Osteoblast (primary cell): ENCODE measurements around the gene KCNK1. TPM values are rescaled to one million over a fixed set of nuclear protein-coding genes. Genes with fewer than 3 reads are reported as not detected.

Source experiments
- DNase-seq: peaks from one replicate; pipeline ENCODE4 v3.0.0; 2011; ENCODE audit warnings: low spot score, mixed read lengths; ENCODE audit not compliant: insufficient read length; ENCODE audit errors: missing footprints
- H2AFZ ChIP-seq: 2 replicates; pipeline ENCODE4 v1.6.0; 2011; ENCODE audit warnings: mild to moderate bottlenecking, low read length
- H3K27ac ChIP-seq: 2 replicates; pipeline ENCODE4 v1.5.1; 2011; ENCODE audit warnings: mild to moderate bottlenecking, low read depth, low read length, moderate library complexity
- H3K27me3 ChIP-seq: 2 replicates; pipeline ENCODE4 v1.6.0; 2012; ENCODE audit warnings: mild to moderate bottlenecking, control low read depth, inconsistent platforms, low read length, moderate library complexity; ENCODE audit not compliant: insufficient read depth
- H3K36me3 ChIP-seq: 2 replicates; pipeline ENCODE4 v1.5.1; 2011; ENCODE audit warnings: mild to moderate bottlenecking, low read length, control low read depth, moderate library complexity; ENCODE audit not compliant: insufficient read depth
- H3K4me1 ChIP-seq: 2 replicates; pipeline ENCODE4 v1.5.1; 2011; ENCODE audit warnings: mild to moderate bottlenecking, low read length, control low read depth, moderate library complexity; ENCODE audit not compliant: insufficient read depth
- H3K4me2 ChIP-seq: 2 replicates; pipeline ENCODE4 v1.6.0; 2011; ENCODE audit warnings: mild to moderate bottlenecking, low read length; ENCODE audit not compliant: insufficient read depth
- H3K4me3 ChIP-seq: fragments of 200-600 bp; sonication (generic); 3 replicates; pipeline ENCODE4 v1.5.1; 2012; ENCODE audit warnings: mild to moderate bottlenecking, low read length, inconsistent platforms; ENCODE audit not compliant: insufficient read depth
- H3K79me2 ChIP-seq: 2 replicates; pipeline ENCODE4 v1.6.0; 2012; ENCODE audit warnings: mild to moderate bottlenecking, low read length, control low read depth, inconsistent platforms; ENCODE audit not compliant: insufficient read depth
- H3K9me3 ChIP-seq: 2 replicates; pipeline ENCODE4 v1.5.1; 2011; ENCODE audit warnings: low read depth, low read length, control low read depth
- H4K20me1 ChIP-seq: 2 replicates; pipeline ENCODE4 v1.6.0; 2012; ENCODE audit warnings: mild to moderate bottlenecking, low read length, control low read depth; ENCODE audit not compliant: insufficient read depth
- CTCF ChIP-seq: IDR thresholded peaks from 2 replicates; pipeline ENCODE4 v1.5.1; 2011; ENCODE audit warnings: mild to moderate bottlenecking, low read depth, low read length, moderate library complexity; ENCODE audit errors: extremely low read depth
- total RNA-seq: library from RNA; depleted of rRNA; stranded (reverse); fragments of >200 nt; gene quantifications from 2 replicates; pipeline ENCODE4 v1.2.3, GENCODE V29; 2012

The KCNK1 gene
- total RNA-seq, 1 donor = 3.6 TPM

- H3K4me2 ChIP-seq = no peak overlapping the region
- no peaks in the 10 kb centered on the region for H3K79me2 ChIP-seq
- H3K27me3 ChIP-seq = no peaks in the 10 kb centered on the region
These were observed 13.9 kb downstream of the KCNK1 start for GRCh38 chr1:233627823-233628222.

DNA sequence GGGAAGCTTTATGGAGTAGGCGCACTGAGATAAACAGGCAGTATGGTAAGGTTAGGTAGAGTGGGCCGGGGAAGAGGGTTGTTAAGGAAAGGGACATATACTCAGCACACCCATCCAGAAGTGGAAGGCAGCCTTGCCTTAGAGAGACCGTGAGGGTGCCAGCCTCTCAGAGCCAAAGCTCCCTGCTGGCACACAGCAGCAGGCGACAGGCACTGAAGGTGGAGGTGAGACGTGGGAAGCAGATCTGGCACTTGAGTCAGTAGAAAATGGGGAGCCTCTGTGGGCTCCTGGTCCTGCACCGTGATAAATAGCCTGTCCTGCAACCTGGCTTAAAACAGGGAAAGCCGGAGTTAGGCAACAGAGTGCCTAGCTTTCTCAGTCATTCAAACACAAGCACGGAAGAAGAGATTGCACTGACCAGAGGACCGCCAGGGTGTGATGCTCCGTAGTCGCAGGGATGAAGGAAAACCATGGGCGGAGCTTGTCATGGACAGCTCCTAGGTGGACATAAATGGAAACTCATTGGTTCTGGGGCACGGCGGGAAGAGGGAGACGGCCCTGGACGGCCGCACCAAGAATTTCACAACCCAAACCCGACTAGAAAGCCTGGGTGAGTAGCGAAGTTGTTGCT, 15.5 kb downstream of the KCNK1 start:
- H3K27ac ChIP-seq = no peak overlapping the region
- H3K79me2 ChIP-seq = no peaks in the 10 kb centered on the region
- no peaks in the 10 kb centered on the region for H4K20me1 ChIP-seq
- H3K4me1 ChIP-seq = no peaks in the 10 kb centered on the region
- TF ChIP-seq CTCF = no peak
- no peaks in the 10 kb centered on the region for H3K9me3 ChIP-seq
- no peaks in the 10 kb centered on the region for H3K36me3 ChIP-seq
- no peak overlapping the region for H3K4me3 ChIP-seq
- H2AFZ ChIP-seq = no peak overlapping the region
- no peak overlapping the region for H3K4me2 ChIP-seq
- DNase-seq = no peak
- no peaks in the 10 kb centered on the region for H3K27me3 ChIP-seq

More at GRCh38 chr1:233627823-233628222, 13.9 kb downstream of the KCNK1 start:
- no peak overlapping the region for H2AFZ ChIP-seq
- no peaks in the 10 kb centered on the region for H3K36me3 ChIP-seq
- no peak for TF ChIP-seq CTCF
- H3K4me3 ChIP-seq = no peak overlapping the region
- H4K20me1 ChIP-seq = no peaks in the 10 kb centered on the region
- DNase-seq = no peak
- no peak overlapping the region for H3K27ac ChIP-seq
- no peaks in the 10 kb centered on the region for H3K4me1 ChIP-seq
- no peaks in the 10 kb centered on the region for H3K9me3 ChIP-seq

DNA sequence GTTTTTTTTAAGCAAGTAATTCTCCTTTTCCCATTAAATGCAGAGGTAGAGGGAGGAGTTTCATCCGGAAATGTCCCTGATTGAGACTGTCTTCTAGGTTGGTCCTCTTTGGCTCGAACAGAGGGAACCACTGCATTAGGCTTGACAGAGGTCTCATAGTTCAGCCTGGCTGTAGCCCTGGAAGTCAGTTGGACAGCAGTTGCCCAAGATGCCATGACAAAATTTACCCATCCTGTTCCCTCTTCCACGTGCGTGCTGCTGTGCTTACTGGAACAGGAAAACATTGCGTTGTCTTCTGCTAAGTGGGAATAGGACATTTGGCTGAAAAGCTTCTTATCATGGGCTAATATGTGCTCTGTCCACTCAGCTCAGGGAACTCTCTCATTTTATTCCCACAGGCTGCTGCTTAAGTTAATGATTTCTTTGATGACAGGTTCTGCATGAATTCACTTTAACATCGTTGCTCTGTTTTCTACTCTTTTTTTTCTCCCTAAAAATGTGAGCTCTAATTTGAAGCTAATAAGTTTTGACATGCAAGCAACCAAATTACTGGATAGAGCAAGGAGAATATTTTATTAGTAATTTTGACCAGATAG, 18.0 kb downstream of the KCNK1 start:
- H2AFZ ChIP-seq = no peak overlapping the region
- no peak overlapping the region for H3K4me2 ChIP-seq
- H3K27me3 ChIP-seq = no peaks in the 10 kb centered on the region
- H3K4me1 ChIP-seq = peaks cover 7% of the 10 kb centered on the region
- no peak overlapping the region for H3K27ac ChIP-seq
- no peaks in the 10 kb centered on the region for H3K79me2 ChIP-seq
- no peak for TF ChIP-seq CTCF
- no peaks in the 10 kb centered on the region for H4K20me1 ChIP-seq
- no peaks in the 10 kb centered on the region for H3K36me3 ChIP-seq
- DNase-seq = no peak
- H3K4me3 ChIP-seq = no peak overlapping the region
- H3K9me3 ChIP-seq = no peaks in the 10 kb centered on the region

DNA sequence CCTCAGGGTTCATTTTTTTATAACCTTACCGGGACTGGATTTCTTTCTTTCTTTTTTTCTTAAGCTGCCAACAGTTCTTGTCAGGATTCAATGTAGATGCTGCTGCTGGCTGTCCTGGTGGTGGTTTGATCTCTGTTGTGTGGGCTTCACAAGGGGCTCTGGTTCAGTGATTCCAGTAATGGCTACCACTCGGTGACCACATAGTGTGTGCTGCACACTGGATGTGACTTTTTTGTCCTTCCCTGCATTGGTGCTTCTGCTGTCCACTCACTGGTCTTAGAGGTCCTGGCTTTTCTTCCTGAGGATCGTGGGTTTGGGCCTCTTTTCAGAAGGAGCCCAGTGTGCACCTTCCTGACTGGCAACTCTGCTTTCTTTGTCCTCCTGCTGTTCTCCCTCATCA, 18.5 kb downstream of the KCNK1 start:
- H3K4me1 ChIP-seq = peaks cover 7% of the 10 kb centered on the region
- no peaks in the 10 kb centered on the region for H4K20me1 ChIP-seq
- no peak overlapping the region for H3K27ac ChIP-seq
- no peaks in the 10 kb centered on the region for H3K36me3 ChIP-seq
- no peak overlapping the region for H3K4me2 ChIP-seq
- no peaks in the 10 kb centered on the region for H3K27me3 ChIP-seq
- H3K79me2 ChIP-seq = no peaks in the 10 kb centered on the region
- no peak overlapping the region for H2AFZ ChIP-seq
- TF ChIP-seq CTCF = no peak
- no peak overlapping the region for H3K4me3 ChIP-seq
- DNase-seq = no peak
- H3K9me3 ChIP-seq = no peaks in the 10 kb centered on the region
